Measurements from ENCODE around the gene PPM1M.

Gene PPM1M

DNA sequence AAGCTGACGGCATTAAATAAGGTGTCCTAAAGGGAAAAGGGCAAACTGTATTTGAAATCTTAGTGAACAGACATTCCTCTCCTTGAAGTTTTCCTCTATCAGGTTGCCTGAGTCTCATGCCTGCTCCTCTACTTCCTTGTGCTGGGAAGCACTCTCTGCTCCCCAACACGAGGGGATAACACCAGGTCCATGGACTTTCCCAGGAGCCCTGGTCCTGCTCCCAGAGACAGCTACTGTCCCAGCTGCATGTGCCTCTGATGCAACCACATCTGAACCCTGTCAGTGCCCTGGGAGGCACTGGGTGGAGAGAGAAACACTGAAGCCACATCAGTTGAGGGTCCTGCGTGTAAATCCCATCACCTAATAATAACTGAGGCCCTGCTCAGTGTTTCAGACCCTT is 27.5 kb upstream of the PPM1M start:
- TF ChIP-seq MAX (IDR thresholded peaks at IDR 0.05; ENCODE audit: low read depth, low read length) (0 out of 2 replicates have a peak, but pooled peaks have one; percentile 19), CTCF (IDR thresholded peaks at IDR 0.05; ENCODE audit: low read depth, low read length) (no peak), MYC (IDR thresholded peaks at IDR 0.05; ENCODE audit: low read depth, low read length) (no peak)

DNA sequence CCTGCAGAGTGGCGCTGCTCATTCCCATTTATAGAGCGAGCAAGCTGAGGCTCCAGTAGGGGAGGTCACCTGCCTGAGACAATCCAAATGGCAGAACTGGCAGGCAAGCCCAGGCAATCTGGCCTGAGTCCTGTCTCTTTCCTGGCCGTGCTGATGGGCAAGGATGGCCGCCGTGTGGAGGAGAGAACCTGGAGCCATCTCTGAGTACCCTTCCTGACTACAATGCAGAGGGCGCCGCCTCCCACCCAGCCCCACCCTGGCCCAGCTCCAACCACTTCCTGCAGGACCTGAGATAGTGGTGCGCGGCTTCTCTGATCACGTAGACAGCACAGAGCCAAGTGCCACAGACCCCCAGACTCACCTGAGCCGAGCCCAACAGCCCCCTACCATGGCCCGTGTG is 27.1 kb upstream of the PPM1M start:
- no peak overlapping the region for H3K4me3 ChIP-seq (ENCODE audit: low read depth, low read length)
- DNase-seq (ENCODE audit: low read depth), result peak; percentile 47
- no peak for TF ChIP-seq CTCF (IDR thresholded peaks at IDR 0.05; ENCODE audit: low read depth, low read length)
- no peak for TF ChIP-seq POLR2A (IDR thresholded peaks at IDR 0.05; ENCODE audit: extremely low read depth, insufficient read length)
- no peak for TF ChIP-seq MYC (IDR thresholded peaks at IDR 0.05; ENCODE audit: low read depth, low read length)
- TF ChIP-seq MAX (IDR thresholded peaks at IDR 0.05; ENCODE audit: low read depth, low read length), result no peak

More for the DNA sequence above, 27.5 kb upstream of the PPM1M start:
- no peak overlapping the region for H3K4me3 ChIP-seq (ENCODE audit: low read depth, low read length)
- DNase-seq (ENCODE audit: low read depth), result no peak

GRCh38 chr3:52218937-52219650 is 26.5 kb upstream of the PPM1M start:
- TF ChIP-seq POLR2A (IDR thresholded peaks at IDR 0.05; ENCODE audit: extremely low read depth, insufficient read length) (no peak), MYC (IDR thresholded peaks at IDR 0.05; ENCODE audit: low read depth, low read length) (no peak)
- no peak for DNase-seq (ENCODE audit: low read depth)
- H3K4me3 ChIP-seq (ENCODE audit: low read depth, low read length), result no peak overlapping the region

DNA sequence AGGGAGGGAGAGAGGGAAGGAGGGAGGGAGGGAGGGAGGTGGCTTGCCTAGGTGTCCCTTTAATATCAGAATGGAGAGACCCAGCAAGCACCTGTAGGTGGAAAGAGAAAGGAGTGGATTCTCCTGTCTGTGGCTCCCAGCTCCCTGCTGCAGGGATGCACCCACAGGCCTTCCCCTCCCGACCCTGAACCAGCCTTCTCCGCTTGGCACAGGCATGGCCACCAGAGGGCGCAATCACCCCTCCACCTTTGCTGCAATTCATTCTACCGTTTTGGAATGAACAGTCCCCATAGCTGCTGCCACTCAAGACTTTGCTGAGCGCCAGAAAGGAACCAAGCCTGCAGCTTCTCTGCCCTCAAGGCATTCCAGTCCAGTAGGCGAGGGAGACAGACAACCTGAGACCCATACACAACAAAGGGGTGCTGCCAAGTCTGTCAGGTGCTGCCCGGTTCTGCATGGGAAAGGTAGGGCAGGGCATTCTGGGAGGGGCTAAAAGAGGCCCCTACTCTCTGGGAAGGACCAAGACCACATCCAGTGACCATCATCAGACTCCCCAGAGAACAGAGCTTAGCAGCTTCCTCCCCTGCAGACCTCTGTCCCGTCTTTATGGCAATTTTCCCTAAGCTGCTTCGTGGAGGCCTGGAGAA is 25.1 kb upstream of the PPM1M start:
- H3K4me3 ChIP-seq (ENCODE audit: low read depth, low read length), result no peak overlapping the region
- peak; percentile 88 for DNase-seq (ENCODE audit: low read depth)
- TF ChIP-seq CTCF (IDR thresholded peaks at IDR 0.05; ENCODE audit: low read depth, low read length) (peak; percentile 91), MYC (IDR thresholded peaks at IDR 0.05; ENCODE audit: low read depth, low read length) (peak; percentile 40; the same call in 1 of the 2 replicates), POLR2A (IDR thresholded peaks at IDR 0.05; ENCODE audit: extremely low read depth, insufficient read length) (no peak), MAX (IDR thresholded peaks at IDR 0.05; ENCODE audit: low read depth, low read length) (peak; percentile 54)

DNA sequence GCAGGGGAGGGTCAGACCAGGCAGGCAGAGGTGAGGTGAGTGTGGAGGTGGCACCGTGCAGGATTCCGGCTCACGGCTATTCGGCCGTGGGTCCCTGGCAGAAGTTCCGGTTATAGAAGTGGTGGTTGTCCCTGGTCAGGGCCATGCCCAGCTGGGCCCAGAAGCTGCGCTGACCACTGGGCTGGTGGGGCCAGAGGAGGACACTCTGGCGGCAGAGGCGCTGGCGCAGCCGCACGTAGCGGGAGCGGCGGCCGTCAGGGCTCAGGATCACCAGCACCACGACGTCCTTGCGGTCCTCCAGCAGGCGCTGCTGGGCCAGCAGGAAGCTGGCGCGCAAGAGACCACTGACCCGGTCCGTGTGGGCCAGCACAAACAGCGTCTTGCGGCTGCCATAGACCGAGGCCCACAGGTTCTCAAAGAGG is 24.4 kb upstream of the PPM1M start:
- DNase-seq (ENCODE audit: low read depth), result no peak
- no peak overlapping the region for H3K4me3 ChIP-seq (ENCODE audit: low read depth, low read length)
- TF ChIP-seq MYC (IDR thresholded peaks at IDR 0.05; ENCODE audit: low read depth, low read length) (no peak), POLR2A (IDR thresholded peaks at IDR 0.05; ENCODE audit: extremely low read depth, insufficient read length) (no peak), MAX (IDR thresholded peaks at IDR 0.05; ENCODE audit: low read depth, low read length) (no peak), CTCF (IDR thresholded peaks at IDR 0.05; ENCODE audit: low read depth, low read length) (no peak)

DNA sequence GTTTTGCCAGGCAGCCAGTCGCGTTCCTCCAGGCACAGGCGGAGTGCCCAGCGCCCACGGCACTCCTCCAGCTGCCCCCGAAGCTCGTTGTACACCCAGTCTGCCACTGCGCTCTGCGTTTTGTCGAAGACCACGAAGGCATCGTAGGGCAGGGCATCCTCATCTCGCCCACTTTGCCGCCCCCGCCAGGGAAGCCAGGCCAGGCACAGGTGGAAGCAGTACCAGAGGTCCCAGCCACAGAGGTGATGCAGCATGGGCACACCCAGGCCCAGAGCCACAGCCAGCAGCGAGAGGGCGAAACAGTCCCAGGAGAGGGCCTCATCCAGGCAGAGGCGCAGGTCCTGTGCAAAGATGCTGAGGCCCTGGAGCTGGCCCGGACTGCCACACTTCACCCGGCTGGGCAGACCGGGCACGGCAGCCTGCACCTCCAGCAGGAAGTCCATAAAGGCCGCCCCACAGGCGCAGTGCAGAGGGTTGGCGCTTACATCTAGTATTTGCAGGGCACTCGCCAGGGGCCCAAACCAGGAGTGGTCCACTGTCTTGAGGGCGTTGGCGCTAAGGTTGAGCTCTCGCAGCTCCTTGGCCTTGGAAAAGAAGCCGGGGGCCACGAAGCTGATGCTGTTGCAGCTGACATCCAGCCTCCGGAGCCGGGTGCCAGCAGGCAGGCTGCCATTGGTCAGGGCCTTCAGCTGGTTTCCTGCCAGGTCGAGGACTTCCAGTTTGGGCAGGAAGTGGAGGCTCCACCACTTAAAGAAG is 23.8 kb upstream of the PPM1M start:
- no peak for DNase-seq (ENCODE audit: low read depth)
- no peak overlapping the region for H3K4me3 ChIP-seq (ENCODE audit: low read depth, low read length)
- TF ChIP-seq MYC (IDR thresholded peaks at IDR 0.05; ENCODE audit: low read depth, low read length) (no peak), POLR2A (IDR thresholded peaks at IDR 0.05; ENCODE audit: extremely low read depth, insufficient read length) (no peak), CTCF (IDR thresholded peaks at IDR 0.05; ENCODE audit: low read depth, low read length) (no peak), MAX (IDR thresholded peaks at IDR 0.05; ENCODE audit: low read depth, low read length) (no peak)

Measured in NB4 (cell line).